ENCODE data around the gene PHF11. TPM values are rescaled to one million over a fixed set of nuclear protein-coding genes. Genes with fewer than 3 reads are reported as not detected.

PHF11 gene
- total and polyA plus RNA-seq, 2 donors (not counting 3 experiments of a cell fraction or from before 2014, with no cell fraction given), result 12.9 to 32.4 TPM

DNA sequence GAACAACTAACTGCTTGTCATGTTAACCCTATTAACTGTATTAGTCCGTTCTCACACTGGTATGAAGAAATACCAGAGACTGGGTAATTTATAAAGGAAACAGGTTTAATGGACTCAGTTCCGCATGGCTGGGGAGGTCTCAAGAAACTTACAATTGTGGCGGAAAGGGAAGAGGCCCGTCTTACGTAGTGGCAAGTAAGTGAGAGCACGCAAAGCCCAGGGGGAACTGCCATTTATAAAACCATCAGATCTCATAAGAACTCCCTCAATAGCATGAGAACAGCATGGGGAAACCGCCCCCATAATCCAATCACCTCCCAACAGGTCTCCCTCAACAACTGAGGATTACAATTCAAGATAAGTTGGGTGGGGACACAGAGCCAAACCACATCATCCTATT lies 34.7 kb downstream of the PHF11 start:
- Histone ChIP-seq H3K9me1 (replicated peaks; ENCODE audit: control insufficient read depth, extremely low read depth, insufficient read depth, low read length) (no peaks in the 10 kb centered on the region), H3K27ac (ENCODE audit: insufficient read depth, low read depth, low read length) (no peak overlapping the region), H3K4me1 (ENCODE audit: control insufficient read depth, extremely low read depth, insufficient read depth, low read length) (no peaks in the 10 kb centered on the region), H3K4me3 (replicated peaks in 1 of 3; ENCODE audit: insufficient read depth in 1 of 3, low read depth in 1 of 3, low read length in 3 of 3) (no peak overlapping the region), H3K27me3 (ENCODE audit: control insufficient read depth in 2 of 2, insufficient read depth in 2 of 2, low read length in 2 of 2) (no peaks in the 10 kb centered on the region), H3K4me2 (ENCODE audit: insufficient read depth, low read length) (no peak overlapping the region), H3K9me3 (replicated peaks; ENCODE audit: control insufficient read depth, insufficient read depth, low read length) (no peaks in the 10 kb centered on the region), H3K79me2 (ENCODE audit: control insufficient read depth, insufficient read depth, low read length) (no peaks in the 10 kb centered on the region), H3K9ac (replicated peaks; ENCODE audit: extremely low read depth, insufficient read depth, low read length) (no peak overlapping the region), H4K20me1 (replicated peaks; ENCODE audit: control insufficient read depth, extremely low read depth, insufficient read depth, low read length) (no peaks in the 10 kb centered on the region), H3K36me3 (ENCODE audit: control insufficient read depth in 2 of 2, extremely low read depth in 1 of 2, insufficient read depth in 2 of 2, low read length in 2 of 2) (peaks cover 0 to 6% of the 10 kb centered on the region in 2 experiments), H2AFZ (ENCODE audit: low read depth, low read length) (no peak overlapping the region)
- ChIA-PET POLR2A (no interaction called here), CTCF (no interaction called here)
- intact Hi-C loops (cut with micrococcal nuclease) (no loop called here), dilution Hi-C loops (cut with MboI; ENCODE audit: extremely low pct_ligation_motif_present, low sequenced_read_pairs) (no loop called here)
- no peak for DNase-seq (ENCODE audit: low read depth, low spot score)
- no TSS peak for BruUV-seq (replicated peaks)
- TF ChIP-seq EZH2 (IDR thresholded peaks at IDR 0.05; ENCODE audit: borderline replicate concordance, low read depth, low read length, severe bottlenecking), result no peak
- no peak for FAIRE-seq

DNA sequence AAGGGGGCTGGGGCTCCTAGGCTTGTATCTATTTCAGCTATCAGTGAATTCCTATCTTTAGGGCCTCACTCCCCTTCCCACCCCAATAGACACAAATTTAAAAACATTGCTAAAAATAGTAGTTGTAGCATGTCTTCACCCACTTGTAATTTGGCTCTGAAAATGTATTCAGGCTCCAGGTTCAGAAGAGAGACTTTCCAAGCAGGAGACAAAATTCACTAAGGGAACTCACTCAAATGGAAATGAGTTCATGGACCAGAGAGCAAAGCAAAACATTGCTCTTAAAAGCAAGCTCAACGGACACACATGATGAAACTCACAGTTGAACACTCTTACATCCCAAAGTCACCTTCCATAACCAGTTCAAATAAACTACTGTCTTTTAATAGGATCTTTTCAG lies 36.8 kb downstream of the PHF11 start:
- ChIA-PET POLR2A (no interaction called here), CTCF (no interaction called here)
- intact Hi-C loops (cut with micrococcal nuclease), result no loop called here
- BruUV-seq (replicated peaks), result no TSS peak
- FAIRE-seq (no peak), DNase-seq (ENCODE audit: low read depth, low spot score) (no peak)
- H3K4me2 ChIP-seq (ENCODE audit: insufficient read depth, low read length), result no peak overlapping the region
- H3K9me3 ChIP-seq (replicated peaks; ENCODE audit: control insufficient read depth, insufficient read depth, low read length), result no peaks in the 10 kb centered on the region
- H3K79me2 ChIP-seq (ENCODE audit: control insufficient read depth, insufficient read depth, low read length), result no peaks in the 10 kb centered on the region
- no peaks in the 10 kb centered on the region for H3K27me3 ChIP-seq (ENCODE audit: control insufficient read depth in 2 of 2, insufficient read depth in 2 of 2, low read length in 2 of 2)
- H3K4me1 ChIP-seq (ENCODE audit: control insufficient read depth, extremely low read depth, insufficient read depth, low read length), result no peaks in the 10 kb centered on the region
- no peak overlapping the region for H3K9ac ChIP-seq (replicated peaks; ENCODE audit: extremely low read depth, insufficient read depth, low read length)
- dilution Hi-C loops (cut with MboI; ENCODE audit: extremely low pct_ligation_motif_present, low sequenced_read_pairs), result no loop called here
- no peak for TF ChIP-seq POLR2A (IDR thresholded peaks at IDR 0.05; ENCODE audit: low read depth, low read length)
- TF ChIP-seq EZH2 (IDR thresholded peaks at IDR 0.05; ENCODE audit: borderline replicate concordance, low read depth, low read length, severe bottlenecking), result no peak
- TF ChIP-seq FOS (IDR thresholded peaks at IDR 0.05; ENCODE audit: borderline replicate concordance, insufficient read depth, low read length), result no peak
- no peak for TF ChIP-seq GATA2 (IDR thresholded peaks at IDR 0.05; ENCODE audit: insufficient read depth, insufficient read length, low read depth, low read length)
- TF ChIP-seq MYC (IDR thresholded peaks at IDR 0.05; ENCODE audit: low read depth, low read length), result no peak
- no peak for TF ChIP-seq MAX (IDR thresholded peaks at IDR 0.05; ENCODE audit: insufficient read depth, insufficient read length)
- no peak for TF ChIP-seq JUN (IDR thresholded peaks at IDR 0.05; ENCODE audit: borderline replicate concordance, insufficient read depth, insufficient read length, low read depth)
- TF ChIP-seq, protein P1, sequence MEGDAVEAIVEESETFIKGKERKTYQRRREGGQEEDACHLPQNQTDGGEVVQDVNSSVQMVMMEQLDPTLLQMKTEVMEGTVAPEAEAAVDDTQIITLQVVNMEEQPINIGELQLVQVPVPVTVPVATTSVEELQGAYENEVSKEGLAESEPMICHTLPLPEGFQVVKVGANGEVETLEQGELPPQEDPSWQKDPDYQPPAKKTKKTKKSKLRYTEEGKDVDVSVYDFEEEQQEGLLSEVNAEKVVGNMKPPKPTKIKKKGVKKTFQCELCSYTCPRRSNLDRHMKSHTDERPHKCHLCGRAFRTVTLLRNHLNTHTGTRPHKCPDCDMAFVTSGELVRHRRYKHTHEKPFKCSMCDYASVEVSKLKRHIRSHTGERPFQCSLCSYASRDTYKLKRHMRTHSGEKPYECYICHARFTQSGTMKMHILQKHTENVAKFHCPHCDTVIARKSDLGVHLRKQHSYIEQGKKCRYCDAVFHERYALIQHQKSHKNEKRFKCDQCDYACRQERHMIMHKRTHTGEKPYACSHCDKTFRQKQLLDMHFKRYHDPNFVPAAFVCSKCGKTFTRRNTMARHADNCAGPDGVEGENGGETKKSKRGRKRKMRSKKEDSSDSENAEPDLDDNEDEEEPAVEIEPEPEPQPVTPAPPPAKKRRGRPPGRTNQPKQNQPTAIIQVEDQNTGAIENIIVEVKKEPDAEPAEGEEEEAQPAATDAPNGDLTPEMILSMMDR (IDR thresholded peaks at IDR 0.05; ENCODE audit: extremely low read depth in 1 of 2, insufficient read depth in 1 of 2, low read depth in 1 of 2, low read length in 2 of 2), result no peak
- no peak for TF ChIP-seq POLR2AphosphoS5 (IDR thresholded peaks at IDR 0.05; ENCODE audit: insufficient read depth, low read depth, low read length)
- peaks cover 0 to 6% of the 10 kb centered on the region in 2 experiments for H3K36me3 ChIP-seq (ENCODE audit: control insufficient read depth in 2 of 2, extremely low read depth in 1 of 2, insufficient read depth in 2 of 2, low read length in 2 of 2)
- H3K27ac ChIP-seq (ENCODE audit: insufficient read depth, low read depth, low read length), result no peak overlapping the region
- no peaks in the 10 kb centered on the region for H4K20me1 ChIP-seq (replicated peaks; ENCODE audit: control insufficient read depth, extremely low read depth, insufficient read depth, low read length)
- no peaks in the 10 kb centered on the region for H3K9me1 ChIP-seq (replicated peaks; ENCODE audit: control insufficient read depth, extremely low read depth, insufficient read depth, low read length)
- H3K4me3 ChIP-seq (replicated peaks in 1 of 3; ENCODE audit: insufficient read depth in 1 of 3, low read depth in 1 of 3, low read length in 3 of 3), result no peak overlapping the region
- H2AFZ ChIP-seq (ENCODE audit: low read depth, low read length), result no peak overlapping the region

Measured in endothelial cell of umbilical vein (primary cell).